GM18502 (cell line): ENCODE results near the gene NKAIN2.
"Not testable (repeated sequence)": the region's sequence is repeated elsewhere in the genome, so short reads cannot be mapped to it uniquely, and the experiment has no call there.

ENCODE experiments used
- ATAC-seq: cut with Tn5 transposase; IDR thresholded peaks from one replicate; pipeline ENCODE4 v1.9.1; 2021; ENCODE audit warnings: mild to moderate bottlenecking; ENCODE audit not compliant: unreplicated experiment, poor library complexity

Gene NKAIN2

GRCh38 chr6:123945386-123945785 lies 141.7 kb downstream of the NKAIN2 start:
- ATAC-seq: no peak

GRCh38 chr6:123953920-123954319 lies 150.3 kb downstream of the NKAIN2 start:
- no peak for ATAC-seq

GRCh38 chr6:123956492-123957139 lies 153.0 kb downstream of the NKAIN2 start:
- no peak for ATAC-seq

- no peak for ATAC-seq
Observed at GRCh38 chr6:123962508-123962907, 158.8 kb downstream of the NKAIN2 start.

GRCh38 chr6:123965894-123966293 lies 162.2 kb downstream of the NKAIN2 start:
- ATAC-seq: no peak

GRCh38 chr6:123966618-123967017 lies 163.0 kb downstream of the NKAIN2 start:
- no peak for ATAC-seq

- ATAC-seq: no peak
Observed at GRCh38 chr6:123967905-123968304, 164.2 kb downstream of the NKAIN2 start.

GRCh38 chr6:123972600-123973294 lies 169.1 kb downstream of the NKAIN2 start:
- no peak for ATAC-seq

GRCh38 chr6:123980311-123980710 lies 176.6 kb downstream of the NKAIN2 start:
- ATAC-seq: no peak

- peak; percentile 56 for ATAC-seq
Observed at GRCh38 chr6:123986938-123987337, 183.3 kb downstream of the NKAIN2 start.

GRCh38 chr6:123989918-123990317 lies 186.3 kb downstream of the NKAIN2 start:
- ATAC-seq: not testable (repeated sequence)

GRCh38 chr6:123990376-123990775 lies 186.7 kb downstream of the NKAIN2 start:
- no peak for ATAC-seq

- no peak for ATAC-seq
Observed at GRCh38 chr6:123994168-123994567, 190.5 kb downstream of the NKAIN2 start.

GRCh38 chr6:123994891-123995635 lies 191.4 kb downstream of the NKAIN2 start:
- no peak for ATAC-seq

- ATAC-seq: no peak
Observed at GRCh38 chr6:123997223-123997622, 193.6 kb downstream of the NKAIN2 start.

GRCh38 chr6:124002377-124003081 lies 198.9 kb downstream of the NKAIN2 start:
- ATAC-seq: no peak

GRCh38 chr6:124007266-124007665 lies 203.6 kb downstream of the NKAIN2 start:
- no peak for ATAC-seq

GRCh38 chr6:124008000-124008987 lies 204.6 kb downstream of the NKAIN2 start:
- no peak for ATAC-seq

GRCh38 chr6:124008988-124009765 lies 205.5 kb downstream of the NKAIN2 start:
- no peak for ATAC-seq
